HL-60 (cell line): ENCODE data around the gene SLC44A4.

Experiments
- DNase-seq, 2 experiments: peaks; one replicate each; pipeline ENCODE4 v3.0.0-alpha.2; 2010 to 2020; ENCODE audit warnings: low read depth in 1 of 2, low spot score in 1 of 2
- H3K27ac ChIP-seq: fragments of 250-450 bp; sonication (Bioruptor Pico); replicated peaks from 2 replicates; pipeline ENCODE4 v1.5.1; 2020; ENCODE audit warnings: mild to moderate bottlenecking, moderate library complexity
- H3K27me3 ChIP-seq: fragments of 250-450 bp; sonication (Bioruptor Pico); 2 replicates; pipeline ENCODE4 v1.5.1; 2021; ENCODE audit warnings: mild to moderate bottlenecking, moderate library complexity; ENCODE audit not compliant: insufficient read depth, poor library complexity, severe bottlenecking
- H3K4me3 ChIP-seq: replicated peaks from 2 replicates; pipeline ENCODE4 v1.5.1; 2011; ENCODE audit warnings: mild to moderate bottlenecking, control low read depth, low read length; ENCODE audit not compliant: insufficient read depth
- CTCF ChIP-seq: IDR thresholded peaks from one replicate; pipeline ENCODE4 v1.5.1; 2011; ENCODE audit warnings: low read length, control low read depth, inconsistent platforms; ENCODE audit not compliant: insufficient read depth
- GABPA ChIP-seq: IDR thresholded peaks from 2 replicates; pipeline ENCODE4 v1.6.1; 2012; ENCODE audit warnings: low read depth
- POLR2AphosphoS5 ChIP-seq: IDR thresholded peaks from 2 replicates; pipeline ENCODE4 v1.6.1; 2012; ENCODE audit warnings: low read depth
- REST ChIP-seq: IDR thresholded peaks from 2 replicates; pipeline ENCODE4 v1.6.1; 2012; ENCODE audit warnings: low read depth; ENCODE audit not compliant: insufficient replicate concordance
- SPI1 ChIP-seq: IDR thresholded peaks from 2 replicates; pipeline ENCODE4 v1.6.1; 2012; ENCODE audit warnings: low read depth, mild to moderate bottlenecking, borderline replicate concordance

The SLC44A4 gene

GRCh38 chr6:31919624-31920303 is 41.0 kb upstream of the SLC44A4 start:
- no peak overlapping the region for H3K27ac ChIP-seq
- TF ChIP-seq POLR2AphosphoS5 (no peak), SPI1 (no peak), CTCF (no peak), REST (no peak), GABPA (no peak)

GRCh38 chr6:31918069-31918720 is 39.4 kb upstream of the SLC44A4 start:
- H3K27me3 ChIP-seq = no peaks in the 10 kb centered on the region
- no peak overlapping the region for H3K4me3 ChIP-seq
- no peak for DNase-seq
- TF ChIP-seq REST (no peak), CTCF (no peak), POLR2AphosphoS5 (no peak), SPI1 (no peak)
- H3K27ac ChIP-seq = no peak overlapping the region

More at GRCh38 chr6:31919624-31920303, 41.0 kb upstream of the SLC44A4 start:
- H3K4me3 ChIP-seq = no peak overlapping the region
- no peaks in the 10 kb centered on the region for H3K27me3 ChIP-seq
- DNase-seq = no peak

- H3K4me3 ChIP-seq = no peak overlapping the region
- H3K27ac ChIP-seq = no peak overlapping the region
- H3K27me3 ChIP-seq = no peaks in the 10 kb centered on the region
- DNase-seq = no peak
- TF ChIP-seq REST = no peak
Measured at GRCh38 chr6:31915756-31916155, 37.0 kb upstream of the SLC44A4 start.
